ENCODE measurements around the gene DYNC1LI2. TPM values are rescaled to one million over a fixed set of nuclear protein-coding genes. Genes with fewer than 3 reads are reported as not detected.
"Not testable (repeated sequence)": the region's sequence is repeated elsewhere in the genome, so short reads cannot be mapped to it uniquely, and the experiment has no call there.

DYNC1LI2 gene
- total and polyA plus RNA-seq, 5 experiments from 2014 or later: 25.7 to 95.2 (median 37.3) TPM

GRCh38 chr16:66691234-66691633 is 60.2 kb downstream of the DYNC1LI2 start:
- DNase-seq (no peak), ATAC-seq (no peak)
- Mint-ChIP-seq H3K4me3 (no peak overlapping the region), H3K27ac (no peak overlapping the region), H3K27me3 (peaks cover 0 to 9% (median 0%) of the 10 kb centered on the region in 5 donors), H3K9me3 (no peaks in the 10 kb centered on the region), H3K36me3 (no peaks in the 10 kb centered on the region), H3K4me1 (peaks cover 6 to 16% (median 13%) of the 10 kb centered on the region in 4 donors)
- POLR2A ChIA-PET: no interaction called here

GRCh38 chr16:66690106-66690847 is 61.1 kb downstream of the DYNC1LI2 start:
- H3K36me3 Mint-ChIP-seq: no peaks in the 10 kb centered on the region
- POLR2A ChIA-PET: no interaction called here
- ATAC-seq (no peak), DNase-seq (no peak)
- no peak overlapping the region for H3K27ac Mint-ChIP-seq
- peaks cover 0 to 9% (median 0%) of the 10 kb centered on the region in 5 donors for H3K27me3 Mint-ChIP-seq
- no peaks in the 10 kb centered on the region for H3K9me3 Mint-ChIP-seq
- no peak overlapping the region for H3K4me3 Mint-ChIP-seq
- H3K4me1 Mint-ChIP-seq: peaks cover 4 to 9% (median 7%) of the 10 kb centered on the region in 4 donors

GRCh38 chr16:66689282-66689681 is 62.1 kb downstream of the DYNC1LI2 start:
- POLR2A ChIA-PET: no interaction called here
- H3K27ac Mint-ChIP-seq: no peak overlapping the region
- ATAC-seq (no peak), DNase-seq (no peak)
- H3K36me3 Mint-ChIP-seq: no peaks in the 10 kb centered on the region
- no peaks in the 10 kb centered on the region for H3K9me3 Mint-ChIP-seq
- no peak overlapping the region for H3K4me3 Mint-ChIP-seq
- peaks cover 0 to 3% (median 0%) of the 10 kb centered on the region in 4 donors for H3K4me1 Mint-ChIP-seq
- peaks cover 0 to 7% (median 0%) of the 10 kb centered on the region in 5 donors for H3K27me3 Mint-ChIP-seq

GRCh38 chr16:66687906-66688625 is 63.3 kb downstream of the DYNC1LI2 start:
- Mint-ChIP-seq H3K4me1 (peaks cover 0 to 3% (median 0%) of the 10 kb centered on the region in 4 donors), H3K4me3 (no peak overlapping the region), H3K36me3 (no peaks in the 10 kb centered on the region), H3K9me3 (no peaks in the 10 kb centered on the region), H3K27me3 (peaks cover 0 to 2% (median 0%) of the 10 kb centered on the region in 5 donors), H3K27ac (no peak overlapping the region)
- DNase-seq: no peak
- ATAC-seq: no peak
- POLR2A ChIA-PET: no interaction called here

- POLR2A ChIA-PET: interaction anchor here (0.7 to 1.2 kb wide), 2 partner anchors 10 to 54 kb away, joined by 3 read pairs; no protein-coding TSS in a partner anchor
- H3K4me3 Mint-ChIP-seq, H3K4me1 Mint-ChIP-seq, H3K27ac Mint-ChIP-seq, H3K36me3 Mint-ChIP-seq, H3K27me3 Mint-ChIP-seq, DNase-seq, ATAC-seq, H3K9me3 Mint-ChIP-seq: not testable (repeated sequence)
Measured at GRCh38 chr16:66685501-66686115, 65.8 kb downstream of the DYNC1LI2 start.

GRCh38 chr16:66682271-66682670 is 69.1 kb downstream of the DYNC1LI2 start:
- Mint-ChIP-seq H3K4me3 (no peak overlapping the region), H3K4me1 (peaks cover 0 to 4% (median 0%) of the 10 kb centered on the region in 4 donors), H3K36me3 (no peaks in the 10 kb centered on the region), H3K27me3 (no peaks in the 10 kb centered on the region), H3K27ac (no peak overlapping the region), H3K9me3 (no peaks in the 10 kb centered on the region)
- ATAC-seq (no peak), DNase-seq (no peak)
- POLR2A ChIA-PET: no interaction called here

- Mint-ChIP-seq H3K4me3 (no peak overlapping the region), H3K27me3 (no peaks in the 10 kb centered on the region), H3K4me1 (peaks cover 0 to 4% (median 0%) of the 10 kb centered on the region in 4 donors), H3K36me3 (no peaks in the 10 kb centered on the region), H3K27ac (no peak overlapping the region), H3K9me3 (no peaks in the 10 kb centered on the region)
- ATAC-seq (no peak), DNase-seq (no peak)
- POLR2A ChIA-PET: no interaction called here
Measured at GRCh38 chr16:66681676-66682075, 69.7 kb downstream of the DYNC1LI2 start.

- Mint-ChIP-seq H3K4me1 (peaks cover 0 to 2% (median 0%) of the 10 kb centered on the region in 4 donors), H3K27ac (no peak overlapping the region), H3K9me3 (no peaks in the 10 kb centered on the region), H3K36me3 (no peaks in the 10 kb centered on the region), H3K4me3 (no peak overlapping the region), H3K27me3 (peaks cover 0 to 2% (median 0%) of the 10 kb centered on the region in 5 donors)
- POLR2A ChIA-PET: interaction anchor here (0.5 kb wide), 1 partner anchor 936 kb away, joined by 4 read pairs; no protein-coding TSS in a partner anchor
- no peak for DNase-seq
- ATAC-seq: no peak
Measured at GRCh38 chr16:66678337-66678736, 73.1 kb downstream of the DYNC1LI2 start.

- Mint-ChIP-seq H3K27ac (no peak overlapping the region), H3K9me3 (no peaks in the 10 kb centered on the region), H3K27me3 (peaks cover 0 to 2% (median 0%) of the 10 kb centered on the region in 5 donors), H3K4me1 (peaks cover 0 to 2% (median 0%) of the 10 kb centered on the region in 4 donors), H3K36me3 (no peaks in the 10 kb centered on the region), H3K4me3 (no peak overlapping the region)
- DNase-seq: no peak
- POLR2A ChIA-PET: interaction anchor here (0.5 kb wide), 1 partner anchor 936 kb away, joined by 4 read pairs; no protein-coding TSS in a partner anchor
- no peak for ATAC-seq
Measured at GRCh38 chr16:66677836-66678235, 73.6 kb downstream of the DYNC1LI2 start.

- H3K4me3 Mint-ChIP-seq: no peak overlapping the region
- no peaks in the 10 kb centered on the region for H3K36me3 Mint-ChIP-seq
- H3K4me1 Mint-ChIP-seq: peaks cover 0 to 2% (median 0%) of the 10 kb centered on the region in 4 donors
- H3K27me3 Mint-ChIP-seq: peaks cover 0 to 2% (median 0%) of the 10 kb centered on the region in 5 donors
- no peak for DNase-seq
- no peaks in the 10 kb centered on the region for H3K9me3 Mint-ChIP-seq
- peak overlapping the region in 1 of 10 donors; percentile 22 for H3K27ac Mint-ChIP-seq
- ATAC-seq: no peak
- POLR2A ChIA-PET: no interaction called here
Measured at GRCh38 chr16:66677179-66677578, 74.2 kb downstream of the DYNC1LI2 start.

- H3K4me3 Mint-ChIP-seq: no peak overlapping the region
Measured at GRCh38 chr16:66676599-66676998, 74.8 kb downstream of the DYNC1LI2 start.

GRCh38 chr16:66673691-66674090 is 77.7 kb downstream of the DYNC1LI2 start:
- POLR2A ChIA-PET: no interaction called here
- H3K9me3 Mint-ChIP-seq: no peaks in the 10 kb centered on the region
- peaks cover 0 to 2% (median 0%) of the 10 kb centered on the region in 5 donors for H3K27me3 Mint-ChIP-seq
- ATAC-seq (no peak), DNase-seq (no peak)
- H3K27ac Mint-ChIP-seq: peak overlapping the region in 1 of 10 donors; percentile 44
- H3K36me3 Mint-ChIP-seq: no peaks in the 10 kb centered on the region
- H3K4me3 Mint-ChIP-seq: no peak overlapping the region
- H3K4me1 Mint-ChIP-seq: no peaks in the 10 kb centered on the region

More at GRCh38 chr16:66676599-66676998, 74.8 kb downstream of the DYNC1LI2 start:
- POLR2A ChIA-PET: no interaction called here
- no peak for ATAC-seq
- H3K9me3 Mint-ChIP-seq: no peaks in the 10 kb centered on the region
- peaks cover 0 to 2% (median 0%) of the 10 kb centered on the region in 4 donors for H3K4me1 Mint-ChIP-seq
- H3K27me3 Mint-ChIP-seq: peaks cover 0 to 2% (median 0%) of the 10 kb centered on the region in 5 donors
- no peak overlapping the region for H3K27ac Mint-ChIP-seq
- H3K36me3 Mint-ChIP-seq: no peaks in the 10 kb centered on the region
- no peak for DNase-seq

All from naive thymus-derived CD8-positive, alpha-beta T cell (primary cell).